Activated CD8-positive, alpha-beta memory T cell treated with anti-CD3 and anti-CD28 coated beads for 48 hours (primary cell): Measurements from ENCODE around the gene FAM187B.

Experiments used
- DNase-seq, 3 experiments: peaks; one replicate each; pipeline ENCODE4 v3.0.0-alpha.2; 2020; ENCODE audit warnings: low read depth in 2 of 3, low spot score in 2 of 3

FAM187B gene

DNA sequence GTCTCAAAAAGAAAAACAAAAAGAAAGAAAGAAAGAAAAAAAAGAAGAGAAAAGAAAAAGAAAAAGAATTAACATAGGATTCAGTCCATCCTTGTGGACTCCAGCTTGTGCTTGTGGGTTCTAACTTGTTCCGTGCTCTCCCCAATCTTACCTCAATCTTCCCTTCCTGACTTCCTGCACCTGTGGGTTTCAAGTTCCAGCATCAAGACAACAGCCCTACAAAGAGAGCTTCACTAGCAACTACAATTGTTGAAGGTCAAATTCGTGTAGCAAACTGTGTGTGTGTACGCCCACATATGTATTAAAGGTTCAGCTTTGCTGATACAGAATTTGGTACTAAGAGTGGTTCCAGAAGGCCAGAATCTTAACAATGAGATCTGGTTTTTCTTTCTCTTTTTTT lies 48.7 kb downstream of the FAM187B start:
- DNase-seq = no peak

DNA sequence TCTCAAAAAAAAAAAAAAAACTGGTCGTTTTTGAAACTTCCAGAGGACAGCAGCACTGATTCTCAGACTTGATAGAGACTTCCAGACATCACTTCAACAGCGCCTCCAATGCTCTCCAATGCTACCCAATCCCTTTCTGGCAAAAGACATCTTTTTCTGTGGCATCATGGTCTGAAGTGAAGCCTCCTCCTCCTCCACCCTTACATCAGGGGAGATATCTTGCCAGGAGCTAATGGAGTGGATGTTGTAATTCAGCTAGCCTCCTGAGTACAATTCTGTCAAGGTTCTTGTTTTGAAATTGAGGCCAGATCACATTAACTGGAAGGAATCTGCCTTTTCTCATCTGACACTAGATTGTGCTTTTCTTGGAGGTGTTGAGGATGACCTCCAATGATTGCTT lies 49.8 kb downstream of the FAM187B start:
- DNase-seq = no peak

DNA sequence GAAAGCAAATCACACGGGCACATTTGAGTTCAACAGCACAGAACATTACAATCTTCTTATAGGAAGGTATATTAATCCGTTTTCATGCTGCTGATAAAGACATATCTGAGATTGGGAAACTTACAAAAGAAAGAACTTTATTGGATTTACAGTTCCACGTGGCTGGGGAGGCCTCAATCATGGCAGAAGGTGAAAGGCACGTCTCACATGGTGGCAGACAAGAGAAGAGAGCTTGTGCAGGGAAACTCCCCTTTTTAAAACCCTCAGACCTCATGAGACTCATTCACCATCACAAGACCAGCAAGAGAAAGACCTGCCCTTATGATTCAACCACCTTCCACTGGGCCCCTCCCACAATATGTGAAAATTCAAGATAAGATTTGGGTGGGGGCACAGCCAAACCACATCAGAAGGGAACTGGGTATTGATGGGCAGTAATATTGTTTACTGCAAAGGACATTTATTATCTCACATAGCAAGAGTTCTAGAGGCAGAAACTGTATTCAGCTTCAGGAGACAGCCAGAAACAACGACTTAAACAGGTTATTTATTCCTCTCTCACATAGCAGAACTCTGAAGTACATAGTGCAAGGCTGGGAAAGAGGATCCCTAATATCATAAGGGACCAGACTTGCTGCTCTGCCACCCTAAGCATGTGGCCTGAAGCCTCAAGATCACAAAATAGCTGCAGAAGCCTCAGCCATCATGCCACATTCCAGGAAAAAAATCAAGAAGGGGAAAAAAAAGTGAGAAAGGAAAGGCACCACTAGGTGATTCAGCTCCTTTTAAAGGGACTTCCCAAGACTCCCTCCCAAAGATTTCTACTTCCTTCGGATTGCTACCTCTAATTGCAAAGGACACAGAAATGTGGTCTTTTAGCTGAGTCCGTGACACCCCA lies 50.9 kb downstream of the FAM187B start:
- DNase-seq = no peak

DNA sequence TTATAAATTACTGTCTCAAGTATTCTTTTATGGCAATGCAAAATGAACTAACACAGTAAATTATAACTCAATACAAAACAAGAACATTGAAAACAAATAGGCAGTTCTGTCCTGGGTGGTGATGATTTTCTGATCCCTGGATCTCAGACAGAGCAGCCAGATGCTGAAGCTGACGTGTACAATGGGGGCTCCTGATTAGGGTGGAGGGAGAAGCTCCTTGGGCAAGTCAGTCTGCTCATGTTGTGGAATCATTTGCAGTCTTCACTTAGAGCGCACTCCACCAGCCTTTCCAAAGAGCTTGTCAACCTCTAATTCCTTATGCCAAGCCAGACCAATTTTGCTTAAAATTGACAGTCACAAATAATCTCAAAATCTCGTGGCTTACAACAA lies 52.4 kb downstream of the FAM187B start:
- DNase-seq = no peak
